ENCODE data around the gene METTL24. TPM values are rescaled to one million over a fixed set of nuclear protein-coding genes. Genes with fewer than 3 reads are reported as not detected.

Gene METTL24
- total RNA-seq, 4 donors from 2014 or later, result not detected

GRCh38 chr6:110269623-110270022 lies 88.5 kb downstream of the METTL24 start:
- intact Hi-C loops (cut with DNase I; ENCODE audit: low total_unique reads), result no loop called here
- H3K27me3 ChIP-seq, result no peaks in the 10 kb centered on the region
- no peak overlapping the region for H3K27ac ChIP-seq
- no peaks in the 10 kb centered on the region for H3K4me1 ChIP-seq
- TF ChIP-seq POLR2A (IDR thresholded peaks at IDR 0.05) (no peak), CTCF (IDR thresholded peaks at IDR 0.05 in 4 of 5, conservative IDR thresholded peaks at IDR 0.05 in 1 of 5) (no peak)
- H3K9me3 ChIP-seq, result no peaks in the 10 kb centered on the region
- no peaks in the 10 kb centered on the region for H3K36me3 ChIP-seq
- in situ Hi-C loops (cut with MboI; ENCODE audit: low sequenced_read_pairs in 4 of 4), result no loop called here
- no peak for ATAC-seq
- DNase-seq, result no peak
- no peak overlapping the region for H3K4me3 ChIP-seq

GRCh38 chr6:110266996-110267395 lies 91.2 kb downstream of the METTL24 start:
- TF ChIP-seq CTCF (IDR thresholded peaks at IDR 0.05 in 4 of 5, conservative IDR thresholded peaks at IDR 0.05 in 1 of 5) (no peak), POLR2A (IDR thresholded peaks at IDR 0.05) (no peak)
- H3K27ac ChIP-seq, result no peak overlapping the region
- ATAC-seq, result no peak
- H3K9me3 ChIP-seq, result no peaks in the 10 kb centered on the region
- no peaks in the 10 kb centered on the region for H3K36me3 ChIP-seq
- no peak overlapping the region for H3K4me3 ChIP-seq
- in situ Hi-C loops (cut with MboI; ENCODE audit: low sequenced_read_pairs in 4 of 4) (no loop called here), intact Hi-C loops (cut with DNase I; ENCODE audit: low total_unique reads) (no loop called here)
- DNase-seq, result no peak
- no peaks in the 10 kb centered on the region for H3K4me1 ChIP-seq
- H3K27me3 ChIP-seq, result no peaks in the 10 kb centered on the region

GRCh38 chr6:110265273-110265672 lies 92.9 kb downstream of the METTL24 start:
- Histone ChIP-seq H3K27me3 (no peaks in the 10 kb centered on the region), H3K9me3 (no peaks in the 10 kb centered on the region), H3K4me1 (no peaks in the 10 kb centered on the region), H3K4me3 (no peak overlapping the region), H3K36me3 (no peaks in the 10 kb centered on the region), H3K27ac (no peak overlapping the region)
- TF ChIP-seq CTCF (IDR thresholded peaks at IDR 0.05 in 4 of 5, conservative IDR thresholded peaks at IDR 0.05 in 1 of 5) (no peak), POLR2A (IDR thresholded peaks at IDR 0.05) (no peak)
- intact Hi-C loops (cut with DNase I; ENCODE audit: low total_unique reads) (no loop called here), in situ Hi-C loops (cut with MboI; ENCODE audit: low sequenced_read_pairs in 4 of 4) (no loop called here)
- DNase-seq, result no peak
- no peak for ATAC-seq

GRCh38 chr6:110256366-110256765 lies 101.8 kb downstream of the METTL24 start:
- in situ Hi-C loops (cut with MboI; ENCODE audit: low sequenced_read_pairs in 4 of 4), result no loop called here
- Histone ChIP-seq H3K27ac (no peak overlapping the region), H3K27me3 (no peaks in the 10 kb centered on the region), H3K4me3 (no peak overlapping the region), H3K4me1 (no peaks in the 10 kb centered on the region), H3K9me3 (no peaks in the 10 kb centered on the region), H3K36me3 (no peaks in the 10 kb centered on the region)
- ATAC-seq, result no peak
- no peak for DNase-seq
- intact Hi-C loops (cut with DNase I; ENCODE audit: low total_unique reads), result no loop called here
- no peak for TF ChIP-seq CTCF (IDR thresholded peaks at IDR 0.05 in 4 of 5, conservative IDR thresholded peaks at IDR 0.05 in 1 of 5)
- no peak for TF ChIP-seq POLR2A (IDR thresholded peaks at IDR 0.05)

GRCh38 chr6:110255211-110255750 lies 102.9 kb downstream of the METTL24 start:
- intact Hi-C loops (cut with DNase I; ENCODE audit: low total_unique reads), result no loop called here
- Histone ChIP-seq H3K4me3 (no peak overlapping the region), H3K4me1 (no peaks in the 10 kb centered on the region), H3K27me3 (no peaks in the 10 kb centered on the region), H3K36me3 (no peaks in the 10 kb centered on the region), H3K9me3 (no peaks in the 10 kb centered on the region), H3K27ac (no peak overlapping the region)
- no peak for TF ChIP-seq POLR2A (IDR thresholded peaks at IDR 0.05)
- no peak for TF ChIP-seq CTCF (IDR thresholded peaks at IDR 0.05 in 4 of 5, conservative IDR thresholded peaks at IDR 0.05 in 1 of 5)
- ATAC-seq (no peak), DNase-seq (no peak)
- in situ Hi-C loops (cut with MboI; ENCODE audit: low sequenced_read_pairs in 4 of 4), result no loop called here
